CD14-positive monocyte (primary cell): Measurements from ENCODE around the gene S1PR3. TPM values are rescaled to one million over a fixed set of nuclear protein-coding genes. Genes with fewer than 3 reads are reported as not detected.
"Not testable (repeated sequence)": the region's sequence is repeated elsewhere in the genome, so short reads cannot be mapped to it uniquely, and the experiment has no call there.

Experiments used
- DNase-seq, 3 donors: peaks; one replicate each; pipeline ENCODE4 v3.0.0-alpha.2; 2011 to 2022
- H2AFZ ChIP-seq: 2 replicates; pipeline ENCODE4 v1.6.0; 2012; ENCODE audit warnings: mild to moderate bottlenecking, low read depth, low read length, inconsistent platforms; ENCODE audit not compliant: insufficient read depth, poor library complexity, severe bottlenecking
- H3K27ac ChIP-seq, 2 donors: 1 replicate in 1 of 2; 2 replicates in 1 of 2; pipeline ENCODE4 v1.5.1; 2012 to 2013; ENCODE audit warnings: low read length in 2 of 2, control low read depth in 1 of 2, inconsistent platforms in 1 of 2, low read depth in 1 of 2, mild to moderate bottlenecking in 1 of 2
- H3K27me3 ChIP-seq, 2 donors: one replicate each; pipeline versions ENCODE4 v1.6.0 to v1.6.1; 2011 to 2013; ENCODE audit warnings: low read length in 2 of 2; ENCODE audit not compliant: control insufficient read depth in 2 of 2, insufficient read depth in 2 of 2
- H3K36me3 ChIP-seq, 2 donors: replicated peaks in 1 of 2; 1 replicate in 1 of 2; 2 replicates in 1 of 2; pipeline versions ENCODE4 v1.5.1 to v1.6.1; 2012 to 2013; ENCODE audit warnings: low read length in 2 of 2, control low read depth in 1 of 2, inconsistent platforms in 1 of 2, mild to moderate bottlenecking in 1 of 2; ENCODE audit not compliant: insufficient read depth in 2 of 2, control insufficient read depth in 1 of 2
- H3K4me1 ChIP-seq, 2 donors: 1 replicate in 1 of 2; 2 replicates in 1 of 2; pipeline versions ENCODE4 v1.5.1 to v1.6.1; 2012 to 2013; ENCODE audit warnings: low read length in 2 of 2, control low read depth in 1 of 2, inconsistent platforms in 1 of 2, mild to moderate bottlenecking in 1 of 2, moderate library complexity in 1 of 2; ENCODE audit not compliant: insufficient read depth in 2 of 2, control insufficient read depth in 1 of 2
- H3K4me2 ChIP-seq: replicated peaks from 2 replicates; pipeline ENCODE3; 2012; ENCODE audit warnings: low read length, moderate library complexity, mild to moderate bottlenecking; ENCODE audit not compliant: poor library complexity, severe bottlenecking; ENCODE audit errors: extremely low read depth
- H3K4me3 ChIP-seq, 3 experiments: fragments of 200-600 bp in 1 of 3; sonication (generic) in 1 of 3; replicated peaks in 1 of 3; 1 replicate in 2 of 3; 2 replicates in 1 of 3; pipeline ENCODE4 v1.5.1; 2011 to 2013; ENCODE audit warnings: low read length in 3 of 3, mild to moderate bottlenecking in 3 of 3, control low read depth in 2 of 3, low read depth in 2 of 3, inconsistent platforms in 1 of 3, moderate library complexity in 1 of 3
- H3K79me2 ChIP-seq: 2 replicates; pipeline ENCODE4 v1.6.0; 2012; ENCODE audit warnings: mild to moderate bottlenecking, control low read depth, inconsistent platforms, low read length, moderate library complexity; ENCODE audit not compliant: insufficient read depth
- H3K9ac ChIP-seq: 2 replicates; pipeline ENCODE4 v1.6.0; 2017; ENCODE audit warnings: low read length, mild to moderate bottlenecking; ENCODE audit not compliant: insufficient read depth, poor library complexity, severe bottlenecking
- H3K9me3 ChIP-seq, 2 donors: replicated peaks in 1 of 2; 1 replicate in 1 of 2; 2 replicates in 1 of 2; pipeline versions ENCODE4 v1.5.1 to v1.6.1; 2012 to 2013; ENCODE audit warnings: low read length in 2 of 2, control low read depth in 1 of 2; ENCODE audit not compliant: control insufficient read depth in 1 of 2, insufficient read depth in 1 of 2
- H4K20me1 ChIP-seq: 2 replicates; pipeline ENCODE4 v1.6.0; 2012; ENCODE audit warnings: mild to moderate bottlenecking, low read length, control low read depth, moderate library complexity; ENCODE audit not compliant: insufficient read depth
- H3K27ac Mint-ChIP-seq, 7 donors: one replicate each; pipeline ENCODE4 v1.8.0; 2020; ENCODE audit warnings: mild to moderate bottlenecking in 7 of 7, mixed read lengths in 7 of 7, moderate library complexity in 6 of 7, inconsistent platforms in 2 of 7
- H3K27me3 Mint-ChIP-seq, 3 donors: one replicate each; pipeline ENCODE4 v1.8.0; 2021 to 2022; ENCODE audit warnings: low read depth in 3 of 3, mild to moderate bottlenecking in 3 of 3, mixed read lengths in 3 of 3, moderate library complexity in 3 of 3, inconsistent platforms in 1 of 3
- H3K36me3 Mint-ChIP-seq, 2 donors: one replicate each; pipeline ENCODE4 v1.8.0; 2020; ENCODE audit warnings: mixed read lengths in 2 of 2, inconsistent platforms in 1 of 2, mild to moderate bottlenecking in 1 of 2
- H3K4me1 Mint-ChIP-seq: one replicate; pipeline ENCODE4 v1.8.0; 2020; ENCODE audit warnings: mild to moderate bottlenecking, mixed read lengths
- H3K4me3 Mint-ChIP-seq, 2 donors: one replicate each; pipeline ENCODE4 v1.8.0; 2020; ENCODE audit warnings: mild to moderate bottlenecking in 2 of 2, mixed read lengths in 2 of 2, moderate library complexity in 1 of 2
- H3K9me3 Mint-ChIP-seq, 7 donors: one replicate each; pipeline ENCODE4 v1.8.0; 2020 to 2022; ENCODE audit warnings: mixed read lengths in 7 of 7, mild to moderate bottlenecking in 6 of 7, moderate library complexity in 6 of 7, inconsistent platforms in 2 of 7
- CTCF ChIP-seq: fragments of 200-600 bp; IDR thresholded peaks from one replicate; pipeline ENCODE4 v1.8.0; 2022; ENCODE audit warnings: antibody characterized with exemption, mild to moderate bottlenecking
- WGBS: methylation state at CpG from one replicate; pipeline ENCODE4 v1.1.5; 2013; ENCODE audit warnings: missing lambda C conversion rate; ENCODE audit not compliant: insufficient coverage; 5-methylcytosine and 5-hydroxymethylcytosine counted together
- intact Hi-C, 2 donors: fragments of 100-400 bp; cut with micrococcal nuclease; formaldehyde crosslinking; loops; one replicate each; pipeline versions ENCODE4 v1.15.0 to v1.15.1; 2023
- polyA minus RNA-seq: library from RNA; depleted of rRNA, polyadenylated mRNA; stranded (reverse); fragments of >200 nt; gene quantifications from 2 replicates; pipeline ENCODE4 v1.2.3, GENCODE V29; 2012
- polyA plus RNA-seq, 3 donors: library from polyadenylated mRNA; depleted of rRNA in 1 of 3; unstranded in 2 of 3; stranded (reverse) in 1 of 3; fragments of 300-500 nt in 2 of 3; fragments of >200 nt in 1 of 3; fragmentation: Illumina TruSeq in 2 of 3; gene quantifications; 1 replicate in 2 of 3; 2 replicates in 1 of 3; pipeline ENCODE4 v1.2.3, GENCODE V29; 2012 to 2021
- total RNA-seq, 12 experiments: library from RNA in 1 of 12; stranded (reverse) in 1 of 12; fragments of 120-200 nt in 1 of 12; gene quantifications; one replicate each; pipeline ENCODE4 v1.2.4 and lab custom pipeline; 2013 to 2026; ENCODE audit warnings: mixed read lengths in 6 of 12, inconsistent platforms in 1 of 12

Gene S1PR3
- total RNA-seq (2013), result 40.9 TPM
- polyA plus RNA-seq (10 to 100 TPM; 28.2 to 59.7 (median 30.6) TPM), polyA minus RNA-seq (60.4 and 84.9 TPM in 2 replicates), total RNA-seq (lab: John Stamatoyannopoulos, UW) (30.3 to 402 (median 126) reads per million in 11 experiments)

- Mint-ChIP-seq H3K27ac (peak within 1 kb of the TSS; percentile 84 to 99 (median 98)), H3K9me3 (peaks cover 0 to 2% (median 0%) of the 10 kb centered on the region in 7 donors), H3K4me1 (peaks cover 72% of the 10 kb centered on the region), H3K36me3 (peaks cover 34 to 37% of the 10 kb centered on the region in 2 donors), H3K4me3 (peak within 1 kb of the TSS; percentile 96 to 97), H3K27me3 (peaks cover 0 to 2% (median 0%) of the 10 kb centered on the region in 3 donors)
- Histone ChIP-seq H3K4me2 (peak within 1 kb of the TSS; percentile 94), H3K9ac (peak within 1 kb of the TSS; percentile 90), H3K27ac (peak within 1 kb of the TSS; percentile 76 to 90), H4K20me1 (peaks cover 47% of the 10 kb centered on the region), H3K9me3 (no peaks in the 10 kb centered on the region), H3K36me3 (peaks cover 23 to 28% of the 10 kb centered on the region in 2 donors), H2AFZ (peak within 1 kb of the TSS; percentile 81), H3K4me1 (peaks cover 56 to 66% of the 10 kb centered on the region in 2 donors), H3K79me2 (peaks cover 50% of the 10 kb centered on the region), H3K27me3 (no peaks in the 10 kb centered on the region), H3K4me3 (peak within 1 kb of the TSS; percentile 94 to 99 (median 99))
- intact Hi-C loops, result loop anchor here in 1 of 2 donors (5.0 kb wide), 1 partner anchor 54 kb away; no protein-coding TSS in a partner anchor
- no peak for TF ChIP-seq CTCF
- 2% methylated on average over 46 of the region's 94 CpGs for WGBS
- peak; percentile 32 to 44 (median 43) for DNase-seq
Observed at GRCh38 chr9:88991066-88992034, at the start of gene S1PR3. S1PR3 (plus strand) TSS chr9:88991468; CDS start chr9:89001201, 9,733 bp downstream.

- H3K9ac ChIP-seq, H3K4me3 Mint-ChIP-seq, H3K9me3 Mint-ChIP-seq, H3K79me2 ChIP-seq, intact Hi-C loops, H3K4me2 ChIP-seq, H3K27ac Mint-ChIP-seq, H4K20me1 ChIP-seq, H3K4me3 ChIP-seq, H2AFZ ChIP-seq, H3K36me3 ChIP-seq, H3K36me3 Mint-ChIP-seq, H3K27me3 ChIP-seq, DNase-seq, H3K27ac ChIP-seq, H3K9me3 ChIP-seq: not testable (repeated sequence)
- Mint-ChIP-seq H3K4me1 (peaks cover 36% of the 10 kb centered on the region), H3K27me3 (peaks cover 0 to 18% (median 1%) of the 10 kb centered on the region in 3 donors)
- WGBS, result 83% methylated on average over 2 of the region's 5 CpGs
- peaks cover 26 to 29% of the 10 kb centered on the region in 2 donors for H3K4me1 ChIP-seq
Observed at GRCh38 chr9:88941586-88941985, 49.7 kb upstream of the S1PR3 start.
